B cell (primary cell): Measurements from ENCODE around the gene IMPA2. TPM values are rescaled to one million over a fixed set of nuclear protein-coding genes. Genes with fewer than 3 reads are reported as not detected.

Source experiments
- ATAC-seq: fragments of 200-7000 bp; cut with Tn5 transposase; one replicate; pipeline ENCODE4 v1.10.0; 2021; ENCODE audit warnings: low read depth, mild to moderate bottlenecking, moderate number of reproducible peaks, moderate library complexity
- CTCF ChIA-PET: fragments of 350-600 bp; sonication (Branson Sonifier 250); formaldehyde crosslinking; loops from one replicate; lab custom pipeline; 2021; ENCODE audit warnings: antibody characterized with exemption, inconsistent platforms; lab: Charles Lee
- POLR2A ChIA-PET: fragments of 350-600 bp; sonication (Branson Sonifier 250); formaldehyde crosslinking; loops from one replicate; lab custom pipeline; 2021; ENCODE audit warnings: antibody characterized with exemption; lab: Charles Lee
- DNase-seq: peaks from one replicate; pipeline ENCODE4 v3.0.0; 2013
- H2AFZ ChIP-seq: 2 replicates; pipeline ENCODE4 v1.6.1; 2012; ENCODE audit warnings: mild to moderate bottlenecking, low read depth, low read length; ENCODE audit not compliant: insufficient read depth, poor library complexity, severe bottlenecking
- H3K27ac ChIP-seq, 2 donors: 1 replicate in 1 of 2; 2 replicates in 1 of 2; pipeline ENCODE4 v1.5.1; 2012 to 2013; ENCODE audit warnings: low read length in 2 of 2, mild to moderate bottlenecking in 2 of 2, moderate library complexity in 1 of 2
- H3K27me3 ChIP-seq, 4 experiments: fragments of 200-600 bp in 1 of 4; sonication (generic) in 1 of 4; replicated peaks in 1 of 4; 1 replicate in 2 of 4; 2 replicates in 2 of 4; pipeline versions ENCODE4 v1.6.1 to v1.7.0; 2013 to 2016; ENCODE audit warnings: low read length in 3 of 4, mild to moderate bottlenecking in 2 of 4, mixed read lengths in 1 of 4, moderate library complexity in 1 of 4; ENCODE audit not compliant: insufficient read depth in 4 of 4, control insufficient read depth in 3 of 4; ENCODE audit errors: control extremely low read depth in 1 of 4
- H3K36me3 ChIP-seq, 2 experiments: replicated peaks in 1 of 2; 1 replicate in 1 of 2; 2 replicates in 1 of 2; pipeline versions ENCODE4 v1.6.1 to v1.7.1; 2013; ENCODE audit warnings: low read length in 1 of 2; ENCODE audit not compliant: insufficient read depth in 2 of 2, control insufficient read depth in 1 of 2; ENCODE audit errors: control extremely low read depth in 1 of 2, extremely low read depth in 1 of 2
- H3K4me1 ChIP-seq, 2 donors: fragments of 200-600 bp in 1 of 2; sonication (generic) in 1 of 2; 1 replicate in 1 of 2; 2 replicates in 1 of 2; pipeline versions ENCODE4 v1.5.1 to v1.6.1; 2013 to 2017; ENCODE audit warnings: low read length in 2 of 2; ENCODE audit not compliant: control insufficient read depth in 2 of 2, insufficient read depth in 2 of 2
- H3K4me2 ChIP-seq: replicated peaks from 2 replicates; pipeline ENCODE3; 2012; ENCODE audit warnings: mild to moderate bottlenecking, low read depth, low read length; ENCODE audit not compliant: poor library complexity, severe bottlenecking
- H3K4me3 ChIP-seq, 5 experiments: fragments of 200-600 bp in 1 of 5; sonication (generic) in 1 of 5; 1 replicate in 3 of 5; 2 replicates in 2 of 5; pipeline versions ENCODE4 v1.5.1 to v1.7.0; 2011 to 2016; ENCODE audit warnings: low read length in 4 of 5, mild to moderate bottlenecking in 4 of 5, low read depth in 2 of 5, control low read depth in 1 of 5, moderate library complexity in 1 of 5; ENCODE audit not compliant: insufficient read depth in 1 of 5; ENCODE audit errors: control extremely low read depth in 1 of 5, extremely low read depth in 1 of 5
- H3K79me2 ChIP-seq: fragments of 200-600 bp; sonication (generic); one replicate; pipeline ENCODE4 v1.6.0; 2016; ENCODE audit warnings: low read length; ENCODE audit not compliant: control insufficient read depth, insufficient read depth
- H3K9ac ChIP-seq: fragments of 200-600 bp; sonication (generic); 2 replicates; pipeline ENCODE4 v1.6.1; 2017; ENCODE audit warnings: mild to moderate bottlenecking, low read length, moderate library complexity
- H3K9me3 ChIP-seq, 3 donors: one replicate each; pipeline versions ENCODE4 v1.6.1 to v1.7.1; 2013; ENCODE audit warnings: low read length in 2 of 3; ENCODE audit not compliant: control insufficient read depth in 2 of 3, insufficient read depth in 1 of 3; ENCODE audit errors: control extremely low read depth in 1 of 3
- H4K20me1 ChIP-seq: 2 replicates; pipeline ENCODE4 v1.6.0; 2012; ENCODE audit warnings: mild to moderate bottlenecking, low read length; ENCODE audit not compliant: insufficient read depth, control insufficient read depth, poor library complexity, severe bottlenecking
- H3K27ac Mint-ChIP-seq: one replicate; pipeline ENCODE4 v1.8.0; 2021; ENCODE audit warnings: mixed read lengths
- H3K27me3 Mint-ChIP-seq: one replicate; pipeline ENCODE4 v1.8.0; 2021; ENCODE audit warnings: mixed read lengths
- H3K4me1 Mint-ChIP-seq: one replicate; pipeline ENCODE4 v1.8.0; 2021; ENCODE audit warnings: mixed read lengths
- H3K4me3 Mint-ChIP-seq: one replicate; pipeline ENCODE4 v1.8.0; 2021; ENCODE audit warnings: mixed read lengths
- H3K9me3 Mint-ChIP-seq: one replicate; pipeline ENCODE4 v1.8.0; 2022; ENCODE audit warnings: mixed read lengths; ENCODE audit not compliant: insufficient read depth
- CTCF ChIP-seq: fragments of 200-600 bp; IDR thresholded peaks from one replicate; pipeline ENCODE4 v1.8.0; 2022; ENCODE audit warnings: antibody characterized with exemption, mild to moderate bottlenecking
- EZH2 ChIP-seq: IDR thresholded peaks from 2 replicates; pipeline ENCODE4 v1.6.1; 2012; ENCODE audit warnings: borderline replicate concordance, low read depth, mild to moderate bottlenecking, moderate library complexity, low read length; ENCODE audit not compliant: insufficient read depth, poor library complexity, severe bottlenecking
- WGBS: methylation state at CpG from one replicate; pipeline ENCODE4 v1.1.5; 2013; ENCODE audit warnings: missing lambda C conversion rate; ENCODE audit not compliant: insufficient coverage; 5-methylcytosine and 5-hydroxymethylcytosine counted together
- intact Hi-C: fragments of 100-400 bp; cut with micrococcal nuclease; formaldehyde crosslinking; loops from one replicate; pipeline ENCODE4 v1.10.0; 2022
- polyA plus RNA-seq: library from polyadenylated mRNA; depleted of rRNA; stranded (reverse); fragments of >200 nt; gene quantifications from 2 replicates; pipeline ENCODE4 v1.2.3, GENCODE V29; 2012
- total RNA-seq, 2 donors: library from RNA; stranded (reverse); fragments of 120-200 nt in 1 of 2; gene quantifications; 1 replicate in 1 of 2; 2 replicates in 1 of 2; pipeline versions ENCODE4 v1.2.3 to v1.2.4, GENCODE V29; 2013 to 2022

The IMPA2 gene
- total and polyA plus RNA-seq, 2 donors (not counting 1 experiment from before 2014, with no cell fraction given): 8.0 to 11.7 TPM

- Histone ChIP-seq H3K4me1 (peaks cover 0 to 13% of the 10 kb centered on the region in 2 donors), H3K9ac (no peak overlapping the region), H2AFZ (no peak overlapping the region), H3K4me3 (no peak overlapping the region), H3K4me2 (no peak overlapping the region), H3K27ac (no peak overlapping the region), H3K27me3 (no peaks in the 10 kb centered on the region), H3K9me3 (no peaks in the 10 kb centered on the region), H3K36me3 (no peaks in the 10 kb centered on the region), H3K79me2 (no peaks in the 10 kb centered on the region), H4K20me1 (no peaks in the 10 kb centered on the region)
- no peaks in the 10 kb centered on the region for H3K27me3 Mint-ChIP-seq
- H3K9me3 Mint-ChIP-seq: no peaks in the 10 kb centered on the region
- DNase-seq (no peak), ATAC-seq (no peak)
- 95% methylated on average over 3 of the region's 6 CpGs for WGBS
- TF ChIP-seq CTCF (no peak), EZH2 (no peak)
- ChIA-PET POLR2A (interaction anchor here (1.4 kb wide), 1 partner anchor 32 kb away, joined by 3 read pairs; the partner anchor contains the start of gene IMPA2), CTCF (interaction anchor here (1.1 to 4.8 kb wide), 2 partner anchors 11 to 90 kb away, joined by 4 to 40 read pairs; no protein-coding TSS in a partner anchor)
- H3K4me3 Mint-ChIP-seq: peak overlapping the region; percentile 24
- intact Hi-C loops: no loop called here
- peaks cover 11% of the 10 kb centered on the region for H3K4me1 Mint-ChIP-seq
- H3K27ac Mint-ChIP-seq: no peak overlapping the region
Measured at GRCh38 chr18:11948852-11949523, 32.3 kb upstream of the IMPA2 start.

GRCh38 chr18:11950824-11951223, 30.5 kb upstream of the IMPA2 start:
- Mint-ChIP-seq H3K4me1 (peaks cover 11% of the 10 kb centered on the region), H3K9me3 (no peaks in the 10 kb centered on the region), H3K27me3 (no peaks in the 10 kb centered on the region), H3K4me3 (no peak overlapping the region), H3K27ac (no peak overlapping the region)
- H3K4me3 ChIP-seq: no peak overlapping the region
- H2AFZ ChIP-seq: no peak overlapping the region
- no peaks in the 10 kb centered on the region for H3K79me2 ChIP-seq
- peaks cover 0 to 13% of the 10 kb centered on the region in 2 donors for H3K4me1 ChIP-seq
- peaks cover 0 to 3% (median 0%) of the 10 kb centered on the region in 3 donors for H3K9me3 ChIP-seq
- H4K20me1 ChIP-seq: no peaks in the 10 kb centered on the region
- H3K36me3 ChIP-seq: no peaks in the 10 kb centered on the region
- DNase-seq: no peak
- H3K9ac ChIP-seq: no peak overlapping the region
- no peak overlapping the region for H3K4me2 ChIP-seq
- POLR2A ChIA-PET: interaction anchor here (0.6 kb wide), 1 partner anchor 188 kb away, joined by 4 read pairs; no protein-coding TSS in a partner anchor
- intact Hi-C loops: no loop called here
- ATAC-seq: no peak
- H3K27ac ChIP-seq: no peak overlapping the region
- no peaks in the 10 kb centered on the region for H3K27me3 ChIP-seq
- CTCF ChIA-PET: interaction anchor here (1.6 to 4.8 kb wide), 2 partner anchors 12 to 44 kb away, joined by 3 to 40 read pairs; no protein-coding TSS in a partner anchor
- no peak for TF ChIP-seq EZH2
- TF ChIP-seq CTCF: no peak
- WGBS: 52% methylated on average over 3 of the region's 5 CpGs
